ENCODE data around the gene MAN1C1. TPM values are rescaled to one million over a fixed set of nuclear protein-coding genes. Genes with fewer than 3 reads are reported as not detected.

MAN1C1 gene
- total RNA-seq, 2 donors from 2014 or later = 2.7 to 4.3 TPM

- Histone ChIP-seq H3K36me3 (no peaks in the 10 kb centered on the region), H3K9me3 (no peaks in the 10 kb centered on the region), H3K4me1 (peaks cover 5% of the 10 kb centered on the region), H3K27me3 (no peaks in the 10 kb centered on the region), H3K4me3 (no peak overlapping the region), H3K9ac (ENCODE audit: low read depth in 2 of 2, low read length in 2 of 2) (no peak overlapping the region), H3K27ac (peak overlapping the region; percentile 28)
- intact Hi-C loops (cut with DNase I) = no loop called here
- DNase-seq = peak; percentile 70
- TF ChIP-seq, protein P1, sequence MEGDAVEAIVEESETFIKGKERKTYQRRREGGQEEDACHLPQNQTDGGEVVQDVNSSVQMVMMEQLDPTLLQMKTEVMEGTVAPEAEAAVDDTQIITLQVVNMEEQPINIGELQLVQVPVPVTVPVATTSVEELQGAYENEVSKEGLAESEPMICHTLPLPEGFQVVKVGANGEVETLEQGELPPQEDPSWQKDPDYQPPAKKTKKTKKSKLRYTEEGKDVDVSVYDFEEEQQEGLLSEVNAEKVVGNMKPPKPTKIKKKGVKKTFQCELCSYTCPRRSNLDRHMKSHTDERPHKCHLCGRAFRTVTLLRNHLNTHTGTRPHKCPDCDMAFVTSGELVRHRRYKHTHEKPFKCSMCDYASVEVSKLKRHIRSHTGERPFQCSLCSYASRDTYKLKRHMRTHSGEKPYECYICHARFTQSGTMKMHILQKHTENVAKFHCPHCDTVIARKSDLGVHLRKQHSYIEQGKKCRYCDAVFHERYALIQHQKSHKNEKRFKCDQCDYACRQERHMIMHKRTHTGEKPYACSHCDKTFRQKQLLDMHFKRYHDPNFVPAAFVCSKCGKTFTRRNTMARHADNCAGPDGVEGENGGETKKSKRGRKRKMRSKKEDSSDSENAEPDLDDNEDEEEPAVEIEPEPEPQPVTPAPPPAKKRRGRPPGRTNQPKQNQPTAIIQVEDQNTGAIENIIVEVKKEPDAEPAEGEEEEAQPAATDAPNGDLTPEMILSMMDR (IDR thresholded peaks at IDR 0.05) = no peak
Observed at GRCh38 chr1:25727635-25728286, 111.2 kb downstream of the MAN1C1 start.

- Histone ChIP-seq H3K9ac (ENCODE audit: low read depth in 2 of 2, low read length in 2 of 2) (no peak overlapping the region), H3K4me1 (peaks cover 5% of the 10 kb centered on the region), H3K27ac (peak overlapping the region; percentile 28), H3K27me3 (no peaks in the 10 kb centered on the region), H3K9me3 (no peaks in the 10 kb centered on the region), H3K4me3 (no peak overlapping the region), H3K36me3 (no peaks in the 10 kb centered on the region)
- intact Hi-C loops (cut with DNase I) = no loop called here
- no peak for DNase-seq
- TF ChIP-seq, protein P1 (IDR thresholded peaks at IDR 0.05) = no peak
Observed at GRCh38 chr1:25728301-25728935, 111.8 kb downstream of the MAN1C1 start.

DNA sequence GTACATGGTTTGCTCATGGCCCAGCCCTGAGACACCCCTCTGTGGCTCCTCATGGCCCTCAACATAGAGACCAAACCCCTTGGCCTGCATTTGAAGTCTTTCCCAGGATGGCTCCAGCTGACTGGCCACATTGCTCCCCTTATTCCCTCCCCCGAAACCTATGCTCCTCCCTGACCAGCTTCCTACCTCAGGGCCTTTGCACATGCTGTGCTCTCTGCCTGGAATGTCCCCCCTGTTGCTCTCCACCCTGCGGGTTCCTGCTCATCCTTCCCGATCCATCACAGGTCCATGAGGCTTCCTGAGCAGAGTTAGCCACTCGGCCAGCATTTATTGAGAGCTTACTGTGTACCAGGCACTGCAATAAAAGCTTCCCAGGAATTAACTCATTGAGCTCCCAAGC lies 112.5 kb downstream of the MAN1C1 start:
- intact Hi-C loops (cut with DNase I) = no loop called here
- no peaks in the 10 kb centered on the region for H3K27me3 ChIP-seq
- H3K4me3 ChIP-seq = no peak overlapping the region
- DNase-seq = no peak
- H3K9ac ChIP-seq (ENCODE audit: low read depth in 2 of 2, low read length in 2 of 2) = no peak overlapping the region
- H3K4me1 ChIP-seq = peaks cover 5% of the 10 kb centered on the region
- H3K36me3 ChIP-seq = no peaks in the 10 kb centered on the region
- no peak overlapping the region for H3K27ac ChIP-seq
- no peaks in the 10 kb centered on the region for H3K9me3 ChIP-seq
- TF ChIP-seq, protein P1 (IDR thresholded peaks at IDR 0.05) = no peak

DNA sequence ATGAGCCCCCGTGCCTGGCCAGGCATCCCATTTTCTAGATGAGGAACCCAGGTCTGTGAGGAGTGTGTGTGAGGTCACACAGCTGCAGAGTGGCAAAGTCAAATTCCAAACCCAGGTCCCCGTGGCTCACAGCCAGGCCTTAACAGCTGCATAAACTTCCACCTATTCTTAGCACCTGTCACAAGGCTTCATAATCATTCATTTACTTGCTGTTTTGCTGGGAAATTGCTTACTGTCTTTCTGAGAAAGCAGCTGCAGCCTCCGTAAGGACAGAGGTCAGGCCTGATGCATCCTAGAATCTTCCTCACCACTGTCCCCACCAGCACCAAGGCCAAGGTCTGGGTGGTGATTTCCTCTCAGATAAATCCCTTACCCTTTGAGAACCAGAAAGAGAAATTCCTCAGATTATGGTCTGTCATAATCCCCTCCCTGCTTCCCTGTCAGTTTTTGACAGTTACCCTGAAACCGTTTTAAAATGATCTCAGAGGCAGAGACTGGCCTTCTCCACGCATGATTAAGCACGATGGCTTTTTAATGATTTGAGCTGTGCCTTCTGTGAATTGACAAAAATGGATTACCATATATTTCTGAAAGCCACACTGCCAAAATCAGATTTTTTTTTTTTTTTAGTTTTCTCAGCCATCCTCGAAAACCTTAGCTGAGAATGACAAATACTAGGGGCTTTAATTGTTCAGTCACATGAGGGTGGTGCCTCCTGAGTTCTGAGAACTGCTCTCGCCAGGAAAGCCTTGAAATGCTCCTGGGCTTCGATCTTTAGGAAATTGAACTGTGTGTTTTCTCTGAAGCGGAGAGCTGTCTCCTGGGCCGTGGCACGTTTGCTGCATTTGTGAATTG lies 113.4 kb downstream of the MAN1C1 start:
- no peaks in the 10 kb centered on the region for H3K27me3 ChIP-seq
- DNase-seq = no peak
- peaks cover 5% of the 10 kb centered on the region for H3K4me1 ChIP-seq
- no peak overlapping the region for H3K4me3 ChIP-seq
- intact Hi-C loops (cut with DNase I) = no loop called here
- H3K9ac ChIP-seq (ENCODE audit: low read depth in 2 of 2, low read length in 2 of 2) = no peak overlapping the region
- TF ChIP-seq, protein P1 (IDR thresholded peaks at IDR 0.05) = no peak
- H3K9me3 ChIP-seq = no peaks in the 10 kb centered on the region
- no peak overlapping the region for H3K27ac ChIP-seq
- no peaks in the 10 kb centered on the region for H3K36me3 ChIP-seq

DNA sequence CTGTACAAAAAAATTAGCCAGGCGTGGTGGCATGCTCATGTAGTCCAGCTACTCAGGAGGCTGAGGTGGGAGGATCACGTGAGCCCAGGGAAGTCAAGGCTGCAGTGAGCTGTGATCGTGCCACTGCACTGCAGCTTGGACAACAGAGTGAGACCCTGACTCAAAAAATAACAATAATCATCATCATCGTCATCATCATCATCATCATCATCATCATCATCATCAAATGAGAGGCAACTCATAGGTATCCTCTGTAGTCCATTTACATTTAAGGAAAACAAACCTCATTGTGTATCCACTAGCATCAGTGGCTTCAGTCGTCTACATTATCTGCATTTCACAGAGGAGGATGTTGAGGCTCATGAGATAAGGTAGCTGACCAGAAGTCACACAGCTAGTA lies 114.6 kb downstream of the MAN1C1 start:
- TF ChIP-seq, protein P1 (IDR thresholded peaks at IDR 0.05) = no peak
- Histone ChIP-seq H3K27me3 (no peaks in the 10 kb centered on the region), H3K4me3 (no peak overlapping the region), H3K9me3 (no peaks in the 10 kb centered on the region), H3K27ac (no peak overlapping the region), H3K36me3 (no peaks in the 10 kb centered on the region), H3K4me1 (peaks cover 5% of the 10 kb centered on the region), H3K9ac (ENCODE audit: low read depth in 2 of 2, low read length in 2 of 2) (no peak overlapping the region)
- intact Hi-C loops (cut with DNase I) = no loop called here
- no peak for DNase-seq
